Measurements from ENCODE around the gene DLG2.
"Not testable (repeated sequence)": the region's sequence is repeated elsewhere in the genome, so short reads cannot be mapped to it uniquely, and the experiment has no call there.

Gene DLG2

DNA sequence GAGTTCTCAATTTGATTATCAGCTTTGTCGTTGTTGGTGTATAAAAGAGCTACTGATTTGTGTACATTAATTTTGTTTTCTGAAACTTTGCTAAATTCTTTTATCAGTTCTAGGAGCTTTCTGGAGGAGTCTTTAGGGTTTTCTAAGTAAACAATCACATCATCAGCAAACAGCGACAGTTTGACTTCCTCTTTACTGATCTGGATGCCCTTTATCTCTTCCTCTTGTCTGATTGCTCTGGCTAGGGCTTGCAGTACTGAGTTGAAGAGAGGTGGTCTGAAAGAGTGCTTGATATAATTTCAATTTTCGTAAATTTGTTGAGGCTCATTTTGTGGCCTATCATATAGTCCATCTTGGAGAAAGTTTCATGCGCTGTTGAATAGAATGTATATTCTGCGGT, 213.0 kb downstream of the DLG2 start:
- H3K36me3 ChIP-seq (ENCODE audit: control insufficient read depth in 2 of 2, insufficient read depth in 2 of 2, low read length in 2 of 2): no peaks in the 10 kb centered on the region
- H3K4me1 ChIP-seq (ENCODE audit: control insufficient read depth in 2 of 2, insufficient read depth in 2 of 2, low read length in 2 of 2): no peaks in the 10 kb centered on the region
- H3K27ac ChIP-seq (ENCODE audit: low read depth in 2 of 2, low read length in 2 of 2): no peak overlapping the region
- no peak overlapping the region for H3K9ac ChIP-seq (ENCODE audit: low read depth in 1 of 2, low read length in 2 of 2)
- no peaks in the 10 kb centered on the region for H3K27me3 ChIP-seq (ENCODE audit: control insufficient read depth in 2 of 2, insufficient read depth in 2 of 2, low read length in 2 of 2)
- H3K9me3 ChIP-seq (ENCODE audit: control insufficient read depth in 2 of 2, low read length in 2 of 2): no peaks in the 10 kb centered on the region
- no peak overlapping the region for H3K4me3 ChIP-seq (ENCODE audit: low read length in 2 of 2)

DNA sequence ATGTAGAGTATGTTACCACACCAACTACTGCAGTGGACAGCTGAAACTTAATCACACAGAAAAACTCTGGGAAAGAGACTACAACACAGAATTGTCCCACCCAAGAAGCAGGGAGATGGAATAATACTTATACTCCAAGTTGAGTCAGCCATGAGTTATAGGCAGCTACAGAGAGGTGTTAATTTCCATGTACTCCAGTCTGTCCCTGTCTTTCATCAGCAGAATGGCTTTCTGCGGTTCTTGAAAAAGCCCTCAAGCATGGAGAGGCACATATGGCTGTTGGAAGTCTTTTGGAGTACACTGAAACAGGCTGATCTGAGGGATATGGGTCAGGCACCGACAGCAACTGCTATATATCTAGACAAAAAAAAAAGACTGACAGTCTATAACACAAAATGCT, 219.5 kb downstream of the DLG2 start:
- Histone ChIP-seq H3K27ac (ENCODE audit: low read depth in 2 of 2, low read length in 2 of 2) (no peak overlapping the region), H3K9ac (ENCODE audit: low read depth in 1 of 2, low read length in 2 of 2) (no peak overlapping the region), H3K4me1 (ENCODE audit: control insufficient read depth in 2 of 2, insufficient read depth in 2 of 2, low read length in 2 of 2) (no peaks in the 10 kb centered on the region), H3K9me3 (ENCODE audit: control insufficient read depth in 2 of 2, low read length in 2 of 2) (no peaks in the 10 kb centered on the region), H3K4me3 (ENCODE audit: low read length in 2 of 2) (no peak overlapping the region), H3K27me3 (ENCODE audit: control insufficient read depth in 2 of 2, insufficient read depth in 2 of 2, low read length in 2 of 2) (no peaks in the 10 kb centered on the region), H3K36me3 (ENCODE audit: control insufficient read depth in 2 of 2, insufficient read depth in 2 of 2, low read length in 2 of 2) (no peaks in the 10 kb centered on the region)

GRCh38 chr11:85406841-85407240, 220.3 kb downstream of the DLG2 start:
- Histone ChIP-seq H3K9me3 (ENCODE audit: control insufficient read depth in 2 of 2, low read length in 2 of 2) (no peaks in the 10 kb centered on the region), H3K9ac (ENCODE audit: low read depth in 1 of 2, low read length in 2 of 2) (no peak overlapping the region), H3K36me3 (ENCODE audit: control insufficient read depth in 2 of 2, insufficient read depth in 2 of 2, low read length in 2 of 2) (no peaks in the 10 kb centered on the region), H3K4me1 (ENCODE audit: control insufficient read depth in 2 of 2, insufficient read depth in 2 of 2, low read length in 2 of 2) (no peaks in the 10 kb centered on the region), H3K27ac (ENCODE audit: low read depth in 2 of 2, low read length in 2 of 2) (no peak overlapping the region), H3K27me3 (ENCODE audit: control insufficient read depth in 2 of 2, insufficient read depth in 2 of 2, low read length in 2 of 2) (no peaks in the 10 kb centered on the region), H3K4me3 (ENCODE audit: low read length in 2 of 2) (no peak overlapping the region)

- no peak overlapping the region for H3K4me3 ChIP-seq (ENCODE audit: low read length in 2 of 2)
- no peak overlapping the region for H3K9ac ChIP-seq (ENCODE audit: low read depth in 1 of 2, low read length in 2 of 2)
- H3K9me3 ChIP-seq (ENCODE audit: control insufficient read depth in 2 of 2, low read length in 2 of 2): no peaks in the 10 kb centered on the region
- H3K4me1 ChIP-seq (ENCODE audit: control insufficient read depth in 2 of 2, insufficient read depth in 2 of 2, low read length in 2 of 2): no peaks in the 10 kb centered on the region
- H3K27me3 ChIP-seq (ENCODE audit: control insufficient read depth in 2 of 2, insufficient read depth in 2 of 2, low read length in 2 of 2): no peaks in the 10 kb centered on the region
- no peak overlapping the region for H3K27ac ChIP-seq (ENCODE audit: low read depth in 2 of 2, low read length in 2 of 2)
- H3K36me3 ChIP-seq (ENCODE audit: control insufficient read depth in 2 of 2, insufficient read depth in 2 of 2, low read length in 2 of 2): no peaks in the 10 kb centered on the region
Observed at GRCh38 chr11:85406316-85406715, 220.8 kb downstream of the DLG2 start.

GRCh38 chr11:85395515-85396055, 231.6 kb downstream of the DLG2 start:
- H3K36me3 ChIP-seq (ENCODE audit: control insufficient read depth in 2 of 2, insufficient read depth in 2 of 2, low read length in 2 of 2); H3K4me1 ChIP-seq (ENCODE audit: control insufficient read depth in 2 of 2, insufficient read depth in 2 of 2, low read length in 2 of 2); H3K9me3 ChIP-seq (ENCODE audit: control insufficient read depth in 2 of 2, low read length in 2 of 2); H3K27me3 ChIP-seq (ENCODE audit: control insufficient read depth in 2 of 2, insufficient read depth in 2 of 2, low read length in 2 of 2); H3K27ac ChIP-seq (ENCODE audit: low read depth in 2 of 2, low read length in 2 of 2); H3K9ac ChIP-seq (ENCODE audit: low read depth in 1 of 2, low read length in 2 of 2); H3K4me3 ChIP-seq (ENCODE audit: low read length in 2 of 2): not testable (repeated sequence)

DNA sequence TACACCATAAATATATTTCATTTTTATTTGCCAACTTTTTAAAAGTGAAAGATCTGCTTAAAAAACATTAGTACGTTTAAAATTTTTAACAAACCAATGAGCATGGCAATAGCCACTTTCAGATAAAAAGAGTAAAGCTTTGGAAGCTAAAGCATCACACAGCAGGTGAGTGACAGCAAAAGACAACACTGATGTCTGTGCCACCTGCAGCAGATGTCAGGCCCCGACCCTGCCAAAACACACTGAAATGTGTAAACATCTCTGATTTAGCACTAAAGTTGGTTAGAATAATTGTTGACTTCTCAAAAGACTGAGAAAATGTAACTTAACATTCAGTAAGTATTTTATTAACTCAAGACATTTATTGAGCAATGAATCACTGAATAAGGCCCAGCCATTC, 232.9 kb downstream of the DLG2 start:
- H3K9ac ChIP-seq (ENCODE audit: low read depth in 1 of 2, low read length in 2 of 2): no peak overlapping the region
- H3K9me3 ChIP-seq (ENCODE audit: control insufficient read depth in 2 of 2, low read length in 2 of 2): no peaks in the 10 kb centered on the region
- no peaks in the 10 kb centered on the region for H3K4me1 ChIP-seq (ENCODE audit: control insufficient read depth in 2 of 2, insufficient read depth in 2 of 2, low read length in 2 of 2)
- H3K4me3 ChIP-seq (ENCODE audit: low read length in 2 of 2): no peak overlapping the region
- H3K27ac ChIP-seq (ENCODE audit: low read depth in 2 of 2, low read length in 2 of 2): no peak overlapping the region
- no peaks in the 10 kb centered on the region for H3K27me3 ChIP-seq (ENCODE audit: control insufficient read depth in 2 of 2, insufficient read depth in 2 of 2, low read length in 2 of 2)
- no peaks in the 10 kb centered on the region for H3K36me3 ChIP-seq (ENCODE audit: control insufficient read depth in 2 of 2, insufficient read depth in 2 of 2, low read length in 2 of 2)

DNA sequence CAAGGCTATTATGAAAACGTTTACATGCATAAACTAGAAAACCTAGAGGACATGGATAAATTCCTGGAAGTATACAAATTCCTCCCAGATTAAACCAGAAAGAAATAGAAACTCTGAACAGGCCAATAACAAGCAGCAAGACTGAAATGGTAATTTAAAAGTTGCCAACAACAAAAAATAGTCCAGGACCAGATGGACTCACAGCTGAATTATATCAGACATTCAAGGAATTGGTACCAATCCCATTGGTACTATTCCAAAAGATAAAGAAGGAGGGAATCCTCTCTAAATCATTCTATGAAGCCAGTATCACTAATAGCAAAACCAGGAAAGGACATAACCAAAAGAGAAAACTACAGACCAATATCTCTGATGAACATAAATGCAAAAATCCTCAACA, 236.0 kb downstream of the DLG2 start:
- H3K27me3 ChIP-seq (ENCODE audit: control insufficient read depth in 2 of 2, insufficient read depth in 2 of 2, low read length in 2 of 2): no peaks in the 10 kb centered on the region
- no peaks in the 10 kb centered on the region for H3K9me3 ChIP-seq (ENCODE audit: control insufficient read depth in 2 of 2, low read length in 2 of 2)
- H3K27ac ChIP-seq (ENCODE audit: low read depth in 2 of 2, low read length in 2 of 2): no peak overlapping the region
- no peaks in the 10 kb centered on the region for H3K4me1 ChIP-seq (ENCODE audit: control insufficient read depth in 2 of 2, insufficient read depth in 2 of 2, low read length in 2 of 2)
- H3K36me3 ChIP-seq (ENCODE audit: control insufficient read depth in 2 of 2, insufficient read depth in 2 of 2, low read length in 2 of 2): no peaks in the 10 kb centered on the region
- H3K9ac ChIP-seq (ENCODE audit: low read depth in 1 of 2, low read length in 2 of 2): no peak overlapping the region
- no peak overlapping the region for H3K4me3 ChIP-seq (ENCODE audit: low read length in 2 of 2)

- Histone ChIP-seq H3K4me3 (ENCODE audit: low read length in 2 of 2) (no peak overlapping the region), H3K9me3 (ENCODE audit: control insufficient read depth in 2 of 2, low read length in 2 of 2) (no peaks in the 10 kb centered on the region), H3K9ac (ENCODE audit: low read depth in 1 of 2, low read length in 2 of 2) (no peak overlapping the region), H3K4me1 (ENCODE audit: control insufficient read depth in 2 of 2, insufficient read depth in 2 of 2, low read length in 2 of 2) (no peaks in the 10 kb centered on the region), H3K36me3 (ENCODE audit: control insufficient read depth in 2 of 2, insufficient read depth in 2 of 2, low read length in 2 of 2) (no peaks in the 10 kb centered on the region), H3K27ac (ENCODE audit: low read depth in 2 of 2, low read length in 2 of 2) (no peak overlapping the region), H3K27me3 (ENCODE audit: control insufficient read depth in 2 of 2, insufficient read depth in 2 of 2, low read length in 2 of 2) (no peaks in the 10 kb centered on the region)
Observed at GRCh38 chr11:85385547-85385946, 241.6 kb downstream of the DLG2 start.

GRCh38 chr11:85385111-85385510, 242.0 kb downstream of the DLG2 start:
- Histone ChIP-seq H3K4me1 (ENCODE audit: control insufficient read depth in 2 of 2, insufficient read depth in 2 of 2, low read length in 2 of 2) (no peaks in the 10 kb centered on the region), H3K9me3 (ENCODE audit: control insufficient read depth in 2 of 2, low read length in 2 of 2) (no peaks in the 10 kb centered on the region), H3K9ac (ENCODE audit: low read depth in 1 of 2, low read length in 2 of 2) (no peak overlapping the region), H3K27me3 (ENCODE audit: control insufficient read depth in 2 of 2, insufficient read depth in 2 of 2, low read length in 2 of 2) (no peaks in the 10 kb centered on the region), H3K4me3 (ENCODE audit: low read length in 2 of 2) (no peak overlapping the region), H3K27ac (ENCODE audit: low read depth in 2 of 2, low read length in 2 of 2) (no peak overlapping the region), H3K36me3 (ENCODE audit: control insufficient read depth in 2 of 2, insufficient read depth in 2 of 2, low read length in 2 of 2) (no peaks in the 10 kb centered on the region)

DNA sequence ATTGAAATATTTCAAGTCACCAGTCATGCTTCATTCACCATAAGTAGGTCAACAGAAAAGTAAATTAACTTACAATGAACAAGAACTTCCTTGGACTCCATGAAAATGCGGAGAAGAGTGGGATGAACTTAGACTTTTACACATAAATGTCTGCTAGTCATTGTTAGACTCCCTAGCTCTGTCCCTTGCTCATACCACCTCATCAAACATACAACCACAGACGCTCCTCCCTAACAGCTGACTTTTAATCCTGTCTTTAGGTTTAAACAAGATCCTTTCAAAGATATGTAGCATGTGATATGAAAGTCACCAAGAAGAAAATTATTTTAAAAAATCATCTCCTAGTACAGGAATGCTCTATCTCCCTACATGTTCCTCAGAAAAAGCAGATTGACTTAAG, 248.1 kb downstream of the DLG2 start:
- Histone ChIP-seq H3K9ac (ENCODE audit: low read depth in 1 of 2, low read length in 2 of 2) (no peak overlapping the region), H3K27me3 (ENCODE audit: control insufficient read depth in 2 of 2, insufficient read depth in 2 of 2, low read length in 2 of 2) (no peaks in the 10 kb centered on the region), H3K36me3 (ENCODE audit: control insufficient read depth in 2 of 2, insufficient read depth in 2 of 2, low read length in 2 of 2) (no peaks in the 10 kb centered on the region), H3K4me3 (ENCODE audit: low read length in 2 of 2) (no peak overlapping the region), H3K4me1 (ENCODE audit: control insufficient read depth in 2 of 2, insufficient read depth in 2 of 2, low read length in 2 of 2) (no peaks in the 10 kb centered on the region), H3K9me3 (ENCODE audit: control insufficient read depth in 2 of 2, low read length in 2 of 2) (no peaks in the 10 kb centered on the region), H3K27ac (ENCODE audit: low read depth in 2 of 2, low read length in 2 of 2) (no peak overlapping the region)

DNA sequence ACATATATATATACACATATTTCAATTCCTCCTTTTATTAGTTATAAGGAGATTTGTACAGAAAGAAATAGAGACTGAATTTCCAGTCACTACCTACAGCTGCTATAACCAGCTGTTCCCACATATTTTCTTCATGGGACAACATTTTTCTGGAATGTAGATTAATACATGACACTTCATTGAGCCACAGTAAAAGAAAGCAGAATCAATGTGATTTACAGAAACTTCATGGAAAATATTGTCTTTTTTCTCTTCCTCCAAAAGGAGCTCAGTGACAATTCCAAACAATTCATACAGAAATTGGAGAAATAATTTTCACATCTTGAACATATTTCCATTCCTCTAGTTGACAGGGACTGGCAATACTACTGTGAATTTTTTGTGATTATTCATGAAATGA, 249.2 kb downstream of the DLG2 start:
- H3K27ac ChIP-seq (ENCODE audit: low read depth in 2 of 2, low read length in 2 of 2): no peak overlapping the region
- H3K27me3 ChIP-seq (ENCODE audit: control insufficient read depth in 2 of 2, insufficient read depth in 2 of 2, low read length in 2 of 2): no peaks in the 10 kb centered on the region
- no peak overlapping the region for H3K9ac ChIP-seq (ENCODE audit: low read depth in 1 of 2, low read length in 2 of 2)
- H3K36me3 ChIP-seq (ENCODE audit: control insufficient read depth in 2 of 2, insufficient read depth in 2 of 2, low read length in 2 of 2): no peaks in the 10 kb centered on the region
- H3K4me3 ChIP-seq (ENCODE audit: low read length in 2 of 2): no peak overlapping the region
- no peaks in the 10 kb centered on the region for H3K9me3 ChIP-seq (ENCODE audit: control insufficient read depth in 2 of 2, low read length in 2 of 2)
- H3K4me1 ChIP-seq (ENCODE audit: control insufficient read depth in 2 of 2, insufficient read depth in 2 of 2, low read length in 2 of 2): no peaks in the 10 kb centered on the region

Measured in mucosa of rectum (tissue), 2 donors.